Stomach (tissue), 9 donors: ENCODE results near the gene EED. TPM values are rescaled to one million over a fixed set of nuclear protein-coding genes. Genes with fewer than 3 reads are reported as not detected.

ENCODE experiments used
- DNase-seq, 2 donors: peaks; one replicate each; pipeline versions ENCODE4 v3.0.0 to v3.0.0-alpha.2; 2013 to 2019
- H3K27ac ChIP-seq, 5 donors: fragments of 200-600 bp in 4 of 5; sonication (generic) in 4 of 5; one replicate each; pipeline ENCODE4 v1.5.1; 2013 to 2019; ENCODE audit warnings: mild to moderate bottlenecking in 1 of 5, moderate library complexity in 1 of 5
- H3K27me3 ChIP-seq, 3 donors: fragments of 200-600 bp; sonication (generic); one replicate each; pipeline ENCODE4 v1.5.1; 2017 to 2019; ENCODE audit warnings: mixed run types in 1 of 3
- H3K36me3 ChIP-seq, 4 donors: fragments of 200-600 bp; sonication (generic); 1 replicate in 3 of 4; 2 replicates in 1 of 4; pipeline ENCODE4 v1.5.1; 2016 to 2019
- H3K4me1 ChIP-seq, 4 donors: fragments of 200-600 bp; sonication (generic); one replicate each; pipeline ENCODE4 v1.5.1; 2016 to 2019
- H3K4me3 ChIP-seq, 4 donors: fragments of 200-600 bp; sonication (generic) in 3 of 4; one replicate each; pipeline ENCODE4 v1.5.1; 2016 to 2019; ENCODE audit warnings: mild to moderate bottlenecking in 1 of 4
- H3K9me3 ChIP-seq, 4 donors: fragments of 200-600 bp; sonication (generic); one replicate each; pipeline ENCODE4 v1.5.1; 2016 to 2019
- EP300 ChIP-seq: sonication (generic); formaldehyde crosslinking; IDR thresholded peaks from one replicate; pipeline ENCODE4 v1.6.1; 2017; ENCODE audit warnings: antibody characterized with exemption
- POLR2A ChIP-seq, 4 donors: fragments of 450-650 bp; IDR thresholded peaks; one replicate each; pipeline ENCODE4 v1.6.1; 2016; ENCODE audit warnings: antibody characterized with exemption in 4 of 4, control low read depth in 2 of 4, mild to moderate bottlenecking in 1 of 4, moderate library complexity in 1 of 4
- POLR2AphosphoS5 ChIP-seq, 3 donors: sonication (generic); formaldehyde crosslinking; IDR thresholded peaks; one replicate each; pipeline ENCODE4 v1.6.1; 2016; ENCODE audit warnings: antibody characterized with exemption in 3 of 3
- WGBS, 5 donors: extraction: QIAGEN DNeasy Blood & Tissue Kit in 3 of 5; methylation state at CpG; one replicate each; pipeline versions ENCODE4 v1.1.5 to v1.1.7; 2013 to 2018; 5-methylcytosine and 5-hydroxymethylcytosine counted together
- intact Hi-C: fragments of 100-400 bp; cut with DNase I; formaldehyde crosslinking; loops from one replicate; pipeline ENCODE4 v1.15.1; 2023; ENCODE audit warnings: low total_unique reads
- polyA plus RNA-seq, 3 donors: library from polyadenylated mRNA; stranded (reverse); fragments of 200-250 nt; gene quantifications; one replicate each; pipeline ENCODE4 v1.2.3, GENCODE V29; 2013
- total RNA-seq, 5 donors: library from RNA; depleted of rRNA; stranded (reverse); fragments of >200 nt; gene quantifications; one replicate each; pipeline versions ENCODE4 v1.1.0 to v1.2.3, GENCODE V29; 2014 to 2016
- TF ChIP-seq, protein P1 (sequence below), 7 experiments: fragments of 450-650 bp in 4 of 7; fragments of 200-600 bp in 3 of 7; sonication (generic) in 3 of 7; IDR thresholded peaks; one replicate each; pipeline ENCODE4 v1.5.1; 2016 to 2019; ENCODE audit warnings: antibody characterized with exemption in 7 of 7, control low read depth in 2 of 7, mild to moderate bottlenecking in 1 of 7
- donor health status: healthy with polysubstance abuse.
- donor health status: Bipolar disorder and iron deficiency.
- donor health status: healthy.

The EED gene
- total and polyA plus RNA-seq, 8 donors = 11.8 to 42.4 (median 20.8) TPM

DNA sequence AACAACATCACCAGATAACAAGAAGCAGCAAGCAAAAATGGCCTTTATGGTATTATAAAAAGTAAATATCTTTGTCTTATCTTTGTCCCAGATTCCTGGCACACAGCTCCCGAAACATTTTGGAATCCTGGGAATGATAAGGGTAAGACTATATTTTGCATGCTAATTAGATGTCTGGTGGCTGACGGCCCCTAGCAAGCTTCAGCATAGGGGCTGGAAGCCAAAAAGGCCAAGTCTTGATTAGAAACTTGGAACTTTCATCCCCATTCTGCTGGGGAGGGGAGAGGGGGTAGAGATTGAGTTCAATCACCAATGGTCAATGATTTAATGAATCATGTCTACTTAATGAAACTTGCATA is 38.2 kb upstream of the EED start:
- TF ChIP-seq EP300 (no peak), POLR2AphosphoS5 (IDR thresholded peaks at IDR 0.05) (no peak), POLR2A (IDR thresholded peaks at IDR 0.05) (no peak)
- TF ChIP-seq, protein P1, sequence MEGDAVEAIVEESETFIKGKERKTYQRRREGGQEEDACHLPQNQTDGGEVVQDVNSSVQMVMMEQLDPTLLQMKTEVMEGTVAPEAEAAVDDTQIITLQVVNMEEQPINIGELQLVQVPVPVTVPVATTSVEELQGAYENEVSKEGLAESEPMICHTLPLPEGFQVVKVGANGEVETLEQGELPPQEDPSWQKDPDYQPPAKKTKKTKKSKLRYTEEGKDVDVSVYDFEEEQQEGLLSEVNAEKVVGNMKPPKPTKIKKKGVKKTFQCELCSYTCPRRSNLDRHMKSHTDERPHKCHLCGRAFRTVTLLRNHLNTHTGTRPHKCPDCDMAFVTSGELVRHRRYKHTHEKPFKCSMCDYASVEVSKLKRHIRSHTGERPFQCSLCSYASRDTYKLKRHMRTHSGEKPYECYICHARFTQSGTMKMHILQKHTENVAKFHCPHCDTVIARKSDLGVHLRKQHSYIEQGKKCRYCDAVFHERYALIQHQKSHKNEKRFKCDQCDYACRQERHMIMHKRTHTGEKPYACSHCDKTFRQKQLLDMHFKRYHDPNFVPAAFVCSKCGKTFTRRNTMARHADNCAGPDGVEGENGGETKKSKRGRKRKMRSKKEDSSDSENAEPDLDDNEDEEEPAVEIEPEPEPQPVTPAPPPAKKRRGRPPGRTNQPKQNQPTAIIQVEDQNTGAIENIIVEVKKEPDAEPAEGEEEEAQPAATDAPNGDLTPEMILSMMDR (IDR thresholded peaks at IDR 0.05) = no peak
- H3K9me3 ChIP-seq = no peaks in the 10 kb centered on the region
- no peak for DNase-seq
- H3K27me3 ChIP-seq = no peaks in the 10 kb centered on the region
- H3K36me3 ChIP-seq = no peaks in the 10 kb centered on the region
- no peak overlapping the region for H3K4me3 ChIP-seq
- intact Hi-C loops = no loop called here
- 39 to 69% (median 48%) methylated on average over 2 of the region's 2 CpGs for WGBS, 5 donors
- H3K27ac ChIP-seq = no peak overlapping the region
- H3K4me1 ChIP-seq = peaks cover 0 to 15% (median 4%) of the 10 kb centered on the region in 4 donors

GRCh38 chr11:86207413-86207812 is 37.1 kb upstream of the EED start:
- H3K9me3 ChIP-seq = no peaks in the 10 kb centered on the region
- H3K4me3 ChIP-seq = no peak overlapping the region
- no peaks in the 10 kb centered on the region for H3K36me3 ChIP-seq
- intact Hi-C loops = no loop called here
- peaks cover 0 to 9% (median 1%) of the 10 kb centered on the region in 4 donors for H3K4me1 ChIP-seq
- H3K27ac ChIP-seq = no peak overlapping the region
- no peaks in the 10 kb centered on the region for H3K27me3 ChIP-seq
- no peak for DNase-seq
- 92 to 97% (median 94%) methylated on average over 2 of the region's 2 CpGs for WGBS, 5 donors
- no peak for TF ChIP-seq POLR2A (IDR thresholded peaks at IDR 0.05)
- no peak for TF ChIP-seq EP300
- TF ChIP-seq, protein P1 (IDR thresholded peaks at IDR 0.05) = no peak
- TF ChIP-seq POLR2AphosphoS5 (IDR thresholded peaks at IDR 0.05) = no peak

DNA sequence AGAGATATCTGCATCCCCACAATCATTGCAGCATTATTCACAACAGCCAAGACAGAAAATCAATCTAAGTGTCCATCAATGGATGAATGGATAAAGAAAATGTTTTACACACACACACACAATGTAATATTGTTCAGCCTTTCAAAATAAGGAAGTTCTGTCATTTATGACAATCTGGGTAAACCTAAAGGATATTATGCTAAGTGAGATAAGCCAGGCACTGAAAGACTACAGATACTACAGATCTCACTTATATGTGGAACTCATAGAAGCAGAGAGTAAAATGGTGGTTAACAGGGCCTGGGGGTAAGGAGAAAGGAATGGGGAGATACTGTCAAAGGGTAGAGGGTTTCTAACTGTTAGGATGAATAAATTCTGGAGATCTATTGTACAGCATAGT is 36.0 kb upstream of the EED start:
- Histone ChIP-seq H3K4me3 (no peak overlapping the region), H3K27me3 (no peaks in the 10 kb centered on the region), H3K27ac (no peak overlapping the region), H3K36me3 (no peaks in the 10 kb centered on the region), H3K9me3 (no peaks in the 10 kb centered on the region), H3K4me1 (no peaks in the 10 kb centered on the region)
- TF ChIP-seq POLR2A (IDR thresholded peaks at IDR 0.05) (no peak), POLR2AphosphoS5 (IDR thresholded peaks at IDR 0.05) (no peak), EP300 (no peak)
- TF ChIP-seq, protein P1 (IDR thresholded peaks at IDR 0.05) = no peak
- DNase-seq = no peak
- intact Hi-C loops = no loop called here

- H3K9me3 ChIP-seq = no peaks in the 10 kb centered on the region
- WGBS, 5 donors = 89 to 94% (median 92%) methylated on average over 9 of the region's 9 CpGs
- no peak overlapping the region for H3K27ac ChIP-seq
- no peaks in the 10 kb centered on the region for H3K36me3 ChIP-seq
- DNase-seq = no peak
- H3K4me3 ChIP-seq = no peak overlapping the region
- H3K4me1 ChIP-seq = no peaks in the 10 kb centered on the region
- intact Hi-C loops = loop anchor here (10.0 kb wide), 2 partner anchors 265 to 355 kb away; partner anchors contain the start of gene CCDC83
- H3K27me3 ChIP-seq = no peaks in the 10 kb centered on the region
- TF ChIP-seq POLR2AphosphoS5 (IDR thresholded peaks at IDR 0.05) = no peak
- no peak for TF ChIP-seq POLR2A (IDR thresholded peaks at IDR 0.05)
- TF ChIP-seq EP300 = no peak
- TF ChIP-seq, protein P1 (IDR thresholded peaks at IDR 0.05) = no peak
These were observed 34.5 kb upstream of the EED start for GRCh38 chr11:86209806-86210657.
